B cell (primary cell): ENCODE measurements around the gene FBP1. TPM values are rescaled to one million over a fixed set of nuclear protein-coding genes. Genes with fewer than 3 reads are reported as not detected.

Experiments
- ATAC-seq: fragments of 200-7000 bp; cut with Tn5 transposase; one replicate; pipeline ENCODE4 v1.10.0; 2021; ENCODE audit warnings: low read depth, mild to moderate bottlenecking, moderate number of reproducible peaks, moderate library complexity
- CTCF ChIA-PET: fragments of 350-600 bp; sonication (Branson Sonifier 250); formaldehyde crosslinking; loops from one replicate; lab custom pipeline; 2021; ENCODE audit warnings: antibody characterized with exemption, inconsistent platforms; lab: Charles Lee
- POLR2A ChIA-PET: fragments of 350-600 bp; sonication (Branson Sonifier 250); formaldehyde crosslinking; loops from one replicate; lab custom pipeline; 2021; ENCODE audit warnings: antibody characterized with exemption; lab: Charles Lee
- DNase-seq: peaks from one replicate; pipeline ENCODE4 v3.0.0; 2013
- H2AFZ ChIP-seq: 2 replicates; pipeline ENCODE4 v1.6.1; 2012; ENCODE audit warnings: mild to moderate bottlenecking, low read depth, low read length; ENCODE audit not compliant: insufficient read depth, poor library complexity, severe bottlenecking
- H3K27ac ChIP-seq, 2 donors: 1 replicate in 1 of 2; 2 replicates in 1 of 2; pipeline ENCODE4 v1.5.1; 2012 to 2013; ENCODE audit warnings: low read length in 2 of 2, mild to moderate bottlenecking in 2 of 2, moderate library complexity in 1 of 2
- H3K27me3 ChIP-seq, 4 experiments: fragments of 200-600 bp in 1 of 4; sonication (generic) in 1 of 4; replicated peaks in 1 of 4; 1 replicate in 2 of 4; 2 replicates in 2 of 4; pipeline versions ENCODE4 v1.6.1 to v1.7.0; 2013 to 2016; ENCODE audit warnings: low read length in 3 of 4, mild to moderate bottlenecking in 2 of 4, mixed read lengths in 1 of 4, moderate library complexity in 1 of 4; ENCODE audit not compliant: insufficient read depth in 4 of 4, control insufficient read depth in 3 of 4; ENCODE audit errors: control extremely low read depth in 1 of 4
- H3K36me3 ChIP-seq, 2 experiments: replicated peaks in 1 of 2; 1 replicate in 1 of 2; 2 replicates in 1 of 2; pipeline versions ENCODE4 v1.6.1 to v1.7.1; 2013; ENCODE audit warnings: low read length in 1 of 2; ENCODE audit not compliant: insufficient read depth in 2 of 2, control insufficient read depth in 1 of 2; ENCODE audit errors: control extremely low read depth in 1 of 2, extremely low read depth in 1 of 2
- H3K4me1 ChIP-seq, 2 donors: fragments of 200-600 bp in 1 of 2; sonication (generic) in 1 of 2; 1 replicate in 1 of 2; 2 replicates in 1 of 2; pipeline versions ENCODE4 v1.5.1 to v1.6.1; 2013 to 2017; ENCODE audit warnings: low read length in 2 of 2; ENCODE audit not compliant: control insufficient read depth in 2 of 2, insufficient read depth in 2 of 2
- H3K4me2 ChIP-seq: replicated peaks from 2 replicates; pipeline ENCODE3; 2012; ENCODE audit warnings: mild to moderate bottlenecking, low read depth, low read length; ENCODE audit not compliant: poor library complexity, severe bottlenecking
- H3K4me3 ChIP-seq, 5 experiments: fragments of 200-600 bp in 1 of 5; sonication (generic) in 1 of 5; 1 replicate in 3 of 5; 2 replicates in 2 of 5; pipeline versions ENCODE4 v1.5.1 to v1.7.0; 2011 to 2016; ENCODE audit warnings: low read length in 4 of 5, mild to moderate bottlenecking in 4 of 5, low read depth in 2 of 5, control low read depth in 1 of 5, moderate library complexity in 1 of 5; ENCODE audit not compliant: insufficient read depth in 1 of 5; ENCODE audit errors: control extremely low read depth in 1 of 5, extremely low read depth in 1 of 5
- H3K79me2 ChIP-seq: fragments of 200-600 bp; sonication (generic); one replicate; pipeline ENCODE4 v1.6.0; 2016; ENCODE audit warnings: low read length; ENCODE audit not compliant: control insufficient read depth, insufficient read depth
- H3K9ac ChIP-seq: fragments of 200-600 bp; sonication (generic); 2 replicates; pipeline ENCODE4 v1.6.1; 2017; ENCODE audit warnings: mild to moderate bottlenecking, low read length, moderate library complexity
- H3K9me3 ChIP-seq, 3 donors: one replicate each; pipeline versions ENCODE4 v1.6.1 to v1.7.1; 2013; ENCODE audit warnings: low read length in 2 of 3; ENCODE audit not compliant: control insufficient read depth in 2 of 3, insufficient read depth in 1 of 3; ENCODE audit errors: control extremely low read depth in 1 of 3
- H4K20me1 ChIP-seq: 2 replicates; pipeline ENCODE4 v1.6.0; 2012; ENCODE audit warnings: mild to moderate bottlenecking, low read length; ENCODE audit not compliant: insufficient read depth, control insufficient read depth, poor library complexity, severe bottlenecking
- H3K27ac Mint-ChIP-seq: one replicate; pipeline ENCODE4 v1.8.0; 2021; ENCODE audit warnings: mixed read lengths
- H3K27me3 Mint-ChIP-seq: one replicate; pipeline ENCODE4 v1.8.0; 2021; ENCODE audit warnings: mixed read lengths
- H3K4me1 Mint-ChIP-seq: one replicate; pipeline ENCODE4 v1.8.0; 2021; ENCODE audit warnings: mixed read lengths
- H3K4me3 Mint-ChIP-seq: one replicate; pipeline ENCODE4 v1.8.0; 2021; ENCODE audit warnings: mixed read lengths
- H3K9me3 Mint-ChIP-seq: one replicate; pipeline ENCODE4 v1.8.0; 2022; ENCODE audit warnings: mixed read lengths; ENCODE audit not compliant: insufficient read depth
- EZH2 ChIP-seq: IDR thresholded peaks from 2 replicates; pipeline ENCODE4 v1.6.1; 2012; ENCODE audit warnings: borderline replicate concordance, low read depth, mild to moderate bottlenecking, moderate library complexity, low read length; ENCODE audit not compliant: insufficient read depth, poor library complexity, severe bottlenecking
- WGBS: methylation state at CpG from one replicate; pipeline ENCODE4 v1.1.5; 2013; ENCODE audit warnings: missing lambda C conversion rate; ENCODE audit not compliant: insufficient coverage; 5-methylcytosine and 5-hydroxymethylcytosine counted together
- intact Hi-C: fragments of 100-400 bp; cut with micrococcal nuclease; formaldehyde crosslinking; loops from one replicate; pipeline ENCODE4 v1.10.0; 2022
- polyA plus RNA-seq: library from polyadenylated mRNA; depleted of rRNA; stranded (reverse); fragments of >200 nt; gene quantifications from 2 replicates; pipeline ENCODE4 v1.2.3, GENCODE V29; 2012
- total RNA-seq, 2 donors: library from RNA; stranded (reverse); fragments of 120-200 nt in 1 of 2; gene quantifications; 1 replicate in 1 of 2; 2 replicates in 1 of 2; pipeline versions ENCODE4 v1.2.3 to v1.2.4, GENCODE V29; 2013 to 2022
- TF ChIP-seq, protein P1 (sequence below): fragments of 200-600 bp; IDR thresholded peaks from one replicate; pipeline ENCODE4 v1.8.0; 2022; ENCODE audit warnings: antibody characterized with exemption, mild to moderate bottlenecking

FBP1 gene
- total and polyA plus RNA-seq, 2 donors (not counting 1 experiment from before 2014, with no cell fraction given): 2.8 TPM

DNA sequence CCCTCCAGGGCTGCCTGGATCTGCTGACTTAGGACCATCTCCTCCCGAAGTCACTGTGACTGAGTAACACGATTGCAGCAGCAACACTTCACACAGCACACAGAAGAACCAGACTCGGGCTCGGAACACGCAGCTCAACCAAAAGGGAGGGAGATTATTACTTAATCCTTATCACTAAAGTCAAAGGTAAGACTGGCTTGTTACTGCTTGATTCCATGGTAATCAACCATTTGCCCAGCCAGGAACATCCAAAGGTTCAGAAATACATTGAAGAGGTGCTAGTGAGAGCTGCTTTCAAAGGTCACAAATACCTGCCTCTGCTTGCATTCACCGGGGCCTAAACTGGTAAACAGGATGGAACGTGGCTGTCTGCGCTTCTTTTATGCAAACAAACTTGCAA, 7.7 kb downstream of the FBP1 start:
- H3K79me2 ChIP-seq: no peaks in the 10 kb centered on the region
- Mint-ChIP-seq H3K27ac (no peak overlapping the region), H3K4me1 (no peaks in the 10 kb centered on the region), H3K27me3 (peaks cover 21% of the 10 kb centered on the region), H3K9me3 (no peaks in the 10 kb centered on the region), H3K4me3 (no peak overlapping the region)
- no peaks in the 10 kb centered on the region for H3K4me1 ChIP-seq
- H2AFZ ChIP-seq: no peak overlapping the region
- ChIA-PET CTCF (no interaction called here), POLR2A (no interaction called here)
- H3K27me3 ChIP-seq: peaks cover 0 to 6% (median 0%) of the 10 kb centered on the region in 4 experiments
- H3K4me2 ChIP-seq: no peak overlapping the region
- DNase-seq (no peak), ATAC-seq (no peak)
- no peak overlapping the region for H3K27ac ChIP-seq
- 71% methylated on average over 1 of the region's 8 CpGs for WGBS
- H4K20me1 ChIP-seq: no peaks in the 10 kb centered on the region
- intact Hi-C loops: no loop called here
- H3K9ac ChIP-seq: no peak overlapping the region
- no peak overlapping the region for H3K4me3 ChIP-seq
- H3K36me3 ChIP-seq: no peaks in the 10 kb centered on the region
- H3K9me3 ChIP-seq: no peaks in the 10 kb centered on the region
- TF ChIP-seq, protein P1, sequence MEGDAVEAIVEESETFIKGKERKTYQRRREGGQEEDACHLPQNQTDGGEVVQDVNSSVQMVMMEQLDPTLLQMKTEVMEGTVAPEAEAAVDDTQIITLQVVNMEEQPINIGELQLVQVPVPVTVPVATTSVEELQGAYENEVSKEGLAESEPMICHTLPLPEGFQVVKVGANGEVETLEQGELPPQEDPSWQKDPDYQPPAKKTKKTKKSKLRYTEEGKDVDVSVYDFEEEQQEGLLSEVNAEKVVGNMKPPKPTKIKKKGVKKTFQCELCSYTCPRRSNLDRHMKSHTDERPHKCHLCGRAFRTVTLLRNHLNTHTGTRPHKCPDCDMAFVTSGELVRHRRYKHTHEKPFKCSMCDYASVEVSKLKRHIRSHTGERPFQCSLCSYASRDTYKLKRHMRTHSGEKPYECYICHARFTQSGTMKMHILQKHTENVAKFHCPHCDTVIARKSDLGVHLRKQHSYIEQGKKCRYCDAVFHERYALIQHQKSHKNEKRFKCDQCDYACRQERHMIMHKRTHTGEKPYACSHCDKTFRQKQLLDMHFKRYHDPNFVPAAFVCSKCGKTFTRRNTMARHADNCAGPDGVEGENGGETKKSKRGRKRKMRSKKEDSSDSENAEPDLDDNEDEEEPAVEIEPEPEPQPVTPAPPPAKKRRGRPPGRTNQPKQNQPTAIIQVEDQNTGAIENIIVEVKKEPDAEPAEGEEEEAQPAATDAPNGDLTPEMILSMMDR: no peak
- TF ChIP-seq EZH2: no peak

DNA sequence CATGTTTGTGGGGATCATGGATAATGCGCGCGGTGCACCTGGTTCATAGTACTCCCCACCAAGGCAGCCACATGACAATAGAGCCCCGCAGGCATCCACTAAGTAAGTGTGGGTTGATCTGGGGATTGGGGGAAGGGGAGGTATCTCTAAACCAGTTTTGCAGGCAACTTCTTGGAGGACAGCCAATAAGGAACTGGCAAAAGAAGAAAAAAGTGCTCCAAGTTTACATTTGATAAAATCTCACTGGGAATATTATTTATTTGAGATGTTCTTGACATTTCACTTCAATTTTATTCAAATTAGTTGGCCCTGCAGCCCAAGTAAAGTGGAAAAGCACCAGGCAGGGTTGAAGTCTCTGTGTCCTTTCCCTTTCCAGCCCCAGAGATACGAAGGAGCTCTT, 8.5 kb downstream of the FBP1 start:
- Histone ChIP-seq H3K9ac (no peak overlapping the region), H3K79me2 (no peaks in the 10 kb centered on the region), H3K4me1 (no peaks in the 10 kb centered on the region), H4K20me1 (no peaks in the 10 kb centered on the region), H3K4me3 (no peak overlapping the region), H2AFZ (no peak overlapping the region), H3K36me3 (no peaks in the 10 kb centered on the region), H3K4me2 (no peak overlapping the region), H3K9me3 (no peaks in the 10 kb centered on the region), H3K27ac (no peak overlapping the region), H3K27me3 (peaks cover 0 to 6% (median 0%) of the 10 kb centered on the region in 4 experiments)
- H3K27me3 Mint-ChIP-seq: peaks cover 21% of the 10 kb centered on the region
- H3K9me3 Mint-ChIP-seq: no peaks in the 10 kb centered on the region
- WGBS: 71% methylated on average over 1 of the region's 5 CpGs
- H3K4me1 Mint-ChIP-seq: no peaks in the 10 kb centered on the region
- POLR2A ChIA-PET: no interaction called here
- intact Hi-C loops: no loop called here
- no peak overlapping the region for H3K27ac Mint-ChIP-seq
- DNase-seq: no peak
- CTCF ChIA-PET: no interaction called here
- ATAC-seq: no peak
- TF ChIP-seq EZH2: no peak
- TF ChIP-seq, protein P1: no peak
- no peak overlapping the region for H3K4me3 Mint-ChIP-seq
